Stimulated activated CD8-positive, alpha-beta memory T cell treated with anti-CD3 and anti-CD28 coated beads, Interleukin-7, amount 100 ng/mL, for 24 hours (primary cell): ENCODE data around the gene SLC49A3.
"Not testable (repeated sequence)": the region's sequence is repeated elsewhere in the genome, so short reads cannot be mapped to it uniquely, and the experiment has no call there.

Experiments
- DNase-seq: peaks from one replicate; pipeline ENCODE4 v3.0.0-alpha.2; 2020; ENCODE audit warnings: low read depth

Gene SLC49A3

DNA sequence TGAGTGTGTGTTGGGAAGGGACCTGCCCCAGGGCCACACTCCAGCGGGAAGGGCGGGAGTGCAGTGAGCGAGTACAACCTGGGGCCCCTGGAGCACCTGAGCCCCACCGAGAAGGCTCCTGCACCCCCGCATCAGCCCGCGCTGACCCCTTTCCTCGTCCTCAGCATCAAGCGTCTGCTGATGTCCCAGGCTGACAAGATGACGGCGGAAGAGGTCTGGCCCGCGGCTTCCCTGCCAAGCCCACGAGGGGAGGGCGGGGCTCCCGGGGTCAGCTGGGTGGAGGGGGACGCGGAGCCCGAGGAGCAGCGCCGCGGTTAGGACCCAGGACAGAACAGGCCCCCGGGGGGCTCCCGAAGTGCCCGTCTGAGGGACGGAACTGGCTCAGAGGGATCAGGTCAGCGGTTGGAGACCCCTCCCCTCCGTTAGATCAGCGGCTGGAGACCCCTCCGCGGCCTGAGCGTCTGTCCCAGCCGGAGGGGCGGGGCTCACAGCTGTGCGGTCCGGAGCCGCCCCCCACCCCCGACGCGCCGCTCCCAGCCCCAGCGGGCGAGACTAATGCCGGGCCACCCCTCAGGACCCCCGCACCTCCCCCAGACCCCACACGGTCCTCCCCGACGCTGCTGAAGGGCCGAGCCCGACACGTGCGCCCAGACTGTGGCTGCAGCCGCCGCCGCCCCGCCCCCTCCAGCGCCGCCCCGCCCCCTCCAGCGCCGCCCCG lies 7.9 kb downstream of the SLC49A3 start:
- no peak for DNase-seq

DNA sequence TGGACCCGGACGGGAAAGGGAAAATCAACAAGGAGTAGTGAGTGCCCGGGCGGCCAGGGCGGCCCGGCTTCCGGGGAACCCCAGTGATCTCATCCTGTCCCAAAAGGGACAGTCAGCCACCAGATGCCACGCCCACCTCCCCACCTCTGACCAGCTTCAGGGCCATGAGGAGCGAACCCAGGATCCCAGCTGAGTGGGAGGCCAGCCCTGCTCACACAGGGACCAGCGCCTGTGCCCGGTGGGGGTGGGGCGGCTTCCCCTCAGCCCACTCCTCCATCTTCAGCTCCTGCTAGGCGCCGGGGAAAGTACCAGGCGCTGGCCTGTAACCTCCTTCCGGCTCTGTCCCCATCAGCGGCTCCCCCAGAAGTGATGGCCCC lies 8.4 kb downstream of the SLC49A3 start:
- DNase-seq: no peak

DNA sequence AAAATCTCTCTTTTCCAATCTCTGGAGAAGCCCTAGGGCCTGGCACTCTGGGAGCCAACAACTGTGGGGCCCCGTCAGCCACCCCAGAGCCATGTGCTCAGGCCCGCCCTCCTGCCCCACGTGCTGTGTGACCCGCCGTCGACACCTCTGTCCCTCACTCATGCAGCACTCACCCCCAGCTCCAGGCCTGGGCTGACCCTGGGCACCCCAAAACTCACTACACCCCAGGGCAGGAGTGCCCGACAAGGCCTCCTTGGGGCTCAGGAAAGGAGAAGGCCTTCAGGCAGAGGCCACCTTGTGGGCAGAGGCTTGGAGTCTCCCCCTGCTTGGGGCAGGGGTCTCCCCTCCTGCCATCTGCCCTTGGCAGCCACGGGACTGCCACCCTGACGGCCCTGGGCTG lies 8.9 kb downstream of the SLC49A3 start:
- DNase-seq: no peak

DNA sequence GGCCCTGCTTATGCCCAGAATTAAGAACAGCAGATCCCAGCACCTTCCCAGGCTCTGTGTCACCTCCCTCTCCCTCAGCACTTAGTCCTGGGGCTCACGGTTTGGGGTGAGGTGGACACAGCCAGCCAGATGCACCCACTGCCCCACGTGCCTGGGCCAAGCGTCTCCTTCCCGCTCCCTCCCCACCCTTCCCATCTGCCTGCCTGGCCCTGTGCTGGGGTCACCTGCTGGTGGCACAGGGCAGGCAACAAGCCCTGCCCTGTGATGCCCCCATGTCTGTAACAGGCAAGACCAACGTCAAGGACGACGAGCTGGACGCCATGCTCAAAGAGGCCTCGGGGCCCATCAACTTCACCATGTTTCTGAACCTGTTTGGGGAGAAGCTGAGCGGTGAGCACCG lies 9.3 kb downstream of the SLC49A3 start:
- no peak for DNase-seq

DNA sequence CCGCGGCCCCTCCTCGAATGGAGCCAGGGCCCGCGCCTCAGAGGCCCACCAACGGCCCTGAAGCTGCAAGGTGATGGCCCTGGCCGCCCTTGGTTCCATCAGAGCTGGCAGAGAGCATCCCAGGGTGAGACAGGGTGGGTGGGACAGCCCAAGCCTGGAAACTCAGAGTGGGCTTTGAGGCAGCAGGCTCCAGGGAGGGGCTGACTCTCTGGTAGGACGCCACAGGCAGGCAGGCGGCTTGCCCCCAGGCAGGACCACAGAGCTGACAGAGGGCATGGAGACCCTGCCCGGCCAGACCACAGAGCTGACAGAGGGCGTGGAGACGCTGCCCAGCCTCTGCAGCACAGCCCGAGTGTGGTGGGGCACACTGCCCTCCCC lies 9.9 kb downstream of the SLC49A3 start:
- DNase-seq: no peak

DNA sequence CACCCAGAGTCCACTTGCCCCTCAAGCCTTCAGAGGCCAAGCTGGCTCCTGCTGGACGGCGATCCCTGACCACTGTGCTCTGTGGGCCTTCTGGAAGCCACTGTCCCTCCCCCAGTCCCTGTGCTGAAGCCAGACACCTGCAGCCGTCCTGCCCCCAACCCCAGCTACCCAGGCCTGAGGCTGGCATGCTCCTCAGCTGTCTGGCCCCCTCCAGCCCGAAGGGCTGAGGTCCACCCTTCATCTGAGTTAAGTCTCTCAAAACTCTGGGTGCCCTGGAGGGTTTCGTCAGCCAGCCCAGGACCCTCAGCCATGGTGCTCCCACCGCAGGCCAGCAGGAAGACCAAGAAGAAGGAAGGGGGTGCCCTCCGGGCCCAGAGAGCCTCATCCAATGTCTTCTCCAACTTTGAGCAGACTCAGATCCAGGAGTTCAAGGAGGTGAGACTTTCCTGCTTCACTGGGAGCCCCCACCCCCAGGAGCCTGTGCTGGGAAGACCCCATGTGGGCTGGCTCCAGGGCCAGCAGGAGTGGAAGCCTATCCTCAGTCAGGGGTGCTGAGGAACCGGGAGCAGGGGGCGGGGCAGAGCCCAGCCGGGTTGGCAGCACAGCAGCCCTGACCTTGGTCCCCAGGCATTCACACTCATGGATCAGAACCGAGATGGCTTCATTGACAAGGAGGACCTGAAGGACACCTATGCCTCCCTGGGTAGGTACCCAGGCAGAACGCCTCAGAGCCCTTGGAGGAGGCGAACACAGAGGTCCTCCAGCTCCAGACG lies 10.4 kb downstream of the SLC49A3 start:
- no peak for DNase-seq

DNA sequence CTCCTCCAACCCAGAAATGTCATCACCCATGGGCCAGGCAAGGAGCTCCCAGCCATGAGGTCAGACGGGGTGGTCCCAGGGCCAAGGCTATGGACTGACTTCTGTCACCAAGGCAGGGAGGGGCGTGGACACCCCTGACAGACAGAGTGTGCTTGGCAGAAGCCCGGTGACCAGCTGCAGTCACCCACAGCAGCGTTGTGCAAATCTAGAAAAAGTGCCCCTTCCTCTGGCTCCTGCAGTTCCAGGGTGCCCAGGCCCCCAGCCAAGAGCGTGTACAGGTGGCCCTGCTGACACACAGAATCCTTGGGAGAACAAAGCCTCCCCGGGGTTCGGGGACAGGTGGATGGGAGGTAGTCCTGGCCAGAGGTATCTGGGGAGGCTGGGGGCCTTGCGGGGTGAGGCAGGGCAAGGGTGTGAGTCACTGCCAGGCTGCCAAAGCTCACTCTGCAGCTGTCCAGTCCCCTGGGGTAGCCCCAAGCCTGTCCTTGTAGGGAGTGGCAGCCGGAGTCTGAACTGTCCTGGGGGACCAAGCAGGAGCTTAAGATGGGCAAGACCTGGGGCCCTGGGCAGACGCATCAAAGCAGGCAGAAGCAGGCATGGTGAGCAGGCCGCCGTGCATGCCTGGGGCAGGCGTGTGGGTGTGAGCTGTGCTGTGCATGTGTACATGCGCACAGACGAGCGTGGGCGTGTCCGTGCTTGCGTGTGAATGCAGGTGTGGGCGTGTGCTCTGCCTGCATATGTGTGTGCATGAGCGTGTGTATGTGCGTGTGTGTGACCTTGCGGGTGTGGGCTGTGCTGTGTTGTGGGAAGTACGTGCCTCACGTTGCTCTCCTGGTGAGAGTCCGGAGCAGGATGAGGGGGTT lies 11.3 kb downstream of the SLC49A3 start:
- no peak for DNase-seq

DNA sequence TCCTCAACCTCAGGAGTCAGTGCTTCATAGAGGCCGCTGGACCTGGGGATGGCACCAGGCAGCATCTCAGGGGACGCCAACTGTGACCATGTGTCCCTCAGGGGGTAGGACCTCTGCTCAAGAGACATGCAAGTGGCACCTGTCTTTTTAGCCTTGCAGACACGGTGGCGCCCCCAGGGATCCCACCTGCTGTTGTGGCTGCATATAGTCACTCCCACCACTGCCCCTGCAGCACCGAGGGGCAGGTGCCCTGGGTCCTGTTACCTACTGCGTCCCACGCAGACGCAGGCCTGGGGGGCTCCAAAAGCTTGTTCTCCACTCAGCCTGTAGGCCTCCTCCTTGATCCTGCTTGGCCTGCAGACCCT lies 12.1 kb downstream of the SLC49A3 start:
- DNase-seq: no peak

DNA sequence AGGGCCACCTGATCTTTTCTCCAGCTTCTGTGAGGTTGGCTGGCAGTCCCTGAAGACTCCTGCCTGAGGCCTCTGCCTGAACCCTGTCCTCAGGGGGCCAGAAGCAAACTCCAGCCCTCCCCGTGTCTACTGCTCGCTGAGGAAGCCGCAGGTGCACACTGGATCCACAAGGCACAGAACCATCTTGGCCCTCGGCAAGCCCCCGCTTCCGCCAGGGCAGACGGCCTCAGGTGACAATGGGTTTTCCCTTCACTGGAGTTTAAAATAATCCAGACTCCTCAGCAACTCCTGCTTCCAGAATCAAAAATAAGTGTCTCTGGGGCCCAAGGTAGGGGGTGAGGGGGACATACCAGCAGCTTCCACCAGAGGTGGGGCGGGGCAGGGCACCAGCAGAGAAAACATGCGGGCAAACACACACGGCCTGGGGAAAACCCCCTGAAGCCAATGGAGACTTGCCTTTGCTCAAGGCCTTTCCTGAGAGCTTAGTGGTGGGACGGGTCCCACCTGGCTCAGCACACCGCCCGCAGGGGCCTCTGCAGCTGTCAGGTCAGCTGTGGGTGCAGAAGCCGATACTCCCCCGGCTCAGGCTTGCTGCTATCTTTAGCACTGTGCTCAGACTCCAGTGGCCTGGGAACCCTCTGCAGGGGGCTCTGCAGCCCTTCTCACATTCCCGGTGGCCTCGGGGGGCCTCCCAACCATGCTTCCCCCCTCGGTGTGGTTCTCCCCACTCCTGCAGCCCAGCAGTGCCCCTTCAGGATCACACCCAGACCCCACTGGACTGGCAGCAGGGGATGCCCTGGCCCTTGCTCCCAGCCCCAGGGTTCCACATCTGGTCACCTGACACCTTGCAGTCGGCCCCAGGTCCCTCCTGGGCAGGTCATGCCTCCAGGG lies 12.7 kb downstream of the SLC49A3 start:
- no peak for DNase-seq

DNA sequence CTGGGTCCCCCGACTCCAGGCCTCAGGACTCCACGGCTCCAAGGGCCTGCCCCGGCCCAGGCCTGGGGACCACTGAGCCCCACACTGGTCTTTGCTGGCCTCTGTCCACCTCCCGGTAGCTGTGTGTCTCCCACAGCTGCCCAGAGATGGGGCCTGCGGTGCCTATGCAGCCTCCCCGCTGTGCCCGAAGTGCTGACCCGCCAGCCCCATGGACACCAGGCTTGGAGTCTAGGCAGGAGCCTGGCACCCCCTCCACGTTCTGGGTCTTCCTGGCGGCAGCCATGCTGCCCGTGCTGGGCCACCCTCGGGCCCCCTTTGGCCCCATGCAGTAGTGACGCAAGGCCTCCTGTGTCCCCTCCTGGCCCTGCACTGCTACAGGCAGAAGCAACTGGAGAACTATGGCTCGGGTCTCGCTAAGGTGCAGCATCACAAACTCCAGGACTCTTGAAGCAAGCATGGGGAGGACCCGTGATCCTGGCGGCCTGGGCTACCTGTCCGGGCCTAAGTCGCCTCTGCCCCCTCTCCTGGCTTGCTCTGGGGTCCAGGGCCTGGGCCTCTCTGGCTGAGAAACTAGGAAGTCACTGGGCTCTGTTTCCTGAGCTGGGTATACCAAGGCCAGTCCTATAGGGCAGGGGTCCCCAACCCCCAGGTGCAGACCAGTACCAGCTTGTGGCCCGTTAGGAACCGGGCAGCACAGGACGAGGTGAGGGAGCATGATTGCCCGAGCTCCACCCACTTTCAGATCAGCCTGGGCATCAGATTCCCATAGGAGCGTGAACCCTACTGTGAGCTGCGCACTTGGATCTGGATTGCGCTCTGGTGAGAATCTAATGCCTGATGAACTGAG lies 13.7 kb downstream of the SLC49A3 start:
- DNase-seq: no peak

DNA sequence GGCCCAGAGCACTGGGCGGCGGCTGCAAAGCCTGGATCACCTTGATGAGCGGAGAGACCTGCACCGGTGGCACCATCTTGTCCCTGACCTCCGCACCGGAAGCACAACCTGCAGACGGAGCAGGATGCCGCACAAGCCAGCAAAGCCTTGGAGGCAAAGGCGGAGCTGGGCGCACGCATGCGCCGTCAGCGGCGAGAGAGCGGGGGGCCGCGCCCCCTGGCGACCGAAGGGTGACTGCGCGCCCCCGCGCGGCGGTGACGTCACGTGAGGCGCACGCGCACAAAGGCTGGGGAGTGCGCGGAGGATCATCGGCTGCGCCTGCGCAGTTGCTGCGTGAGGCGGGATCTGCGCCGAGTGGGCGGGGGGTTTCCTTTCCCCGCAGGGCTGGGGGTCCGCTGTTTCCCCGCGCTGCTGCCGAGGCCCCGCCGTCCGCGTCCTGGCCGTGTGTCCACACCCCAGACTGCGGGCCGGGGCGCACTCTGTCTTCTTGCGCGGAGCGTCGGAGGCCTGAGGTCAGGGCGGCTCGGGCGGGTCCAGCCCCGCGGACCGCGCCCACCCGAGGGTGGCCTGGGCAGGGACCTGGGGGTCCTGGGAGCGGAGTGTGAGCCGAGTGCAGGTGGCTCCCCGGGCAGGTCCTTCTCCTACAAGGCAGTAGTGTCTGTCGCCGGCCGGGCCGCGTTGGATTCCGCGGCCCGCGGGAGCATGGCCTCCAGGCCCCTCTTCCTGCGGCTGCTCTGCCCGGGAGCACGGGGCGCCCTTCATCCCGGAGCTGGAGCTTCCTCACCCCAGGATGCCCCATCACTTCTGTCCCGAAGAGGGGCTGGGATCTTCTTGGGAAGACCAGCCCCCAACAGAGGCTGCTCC lies 14.5 kb downstream of the SLC49A3 start, which contains the start of the genes ATP5ME and MYL5:
ATP5ME (minus strand) TSS at position 105 of the 864 bp plus-strand sequence; CDS start at position 76, 29 bp downstream.
MYL5 (plus strand) TSS at position 371 of the 864 bp plus-strand sequence. CDS start 3,485 bp downstream, outside the sequence.
- peak; percentile 90 for DNase-seq

DNA sequence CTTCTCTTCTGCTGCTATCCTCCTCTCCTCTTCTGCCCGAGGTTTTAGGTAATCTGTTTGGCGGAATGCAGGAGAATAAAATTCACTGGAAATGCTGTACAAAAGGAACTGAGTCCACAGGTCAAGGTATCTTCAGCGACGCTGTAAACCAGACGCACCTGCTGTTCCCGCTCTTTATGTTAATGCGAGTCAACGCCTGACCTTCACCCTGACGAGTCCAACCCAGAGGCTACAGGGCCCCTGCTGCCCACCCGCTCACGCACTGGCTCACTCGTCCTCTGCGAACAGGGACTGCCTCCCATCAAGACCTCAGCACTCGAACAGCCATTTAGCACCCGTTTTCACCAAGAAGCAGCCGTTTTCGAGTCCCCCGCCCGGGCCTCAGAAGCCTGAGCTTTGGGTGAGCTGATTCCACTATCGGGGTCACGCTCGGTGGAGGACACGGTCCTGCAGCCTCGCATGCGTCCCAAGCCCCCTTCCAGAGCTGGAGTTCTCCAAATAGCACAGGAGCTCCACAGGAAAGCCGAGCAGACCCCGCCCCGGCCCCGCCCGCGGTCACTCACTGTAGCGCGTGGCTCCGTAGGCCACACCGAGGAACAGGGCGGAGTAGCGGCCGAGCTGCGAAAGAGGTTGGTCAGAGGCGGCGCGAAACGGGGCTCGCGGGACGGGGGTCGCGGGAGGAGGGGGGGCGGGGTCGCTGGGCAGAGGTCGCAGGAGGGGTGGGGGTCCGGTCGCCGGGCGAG lies 15.4 kb downstream of the SLC49A3 start:
- no peak for DNase-seq

DNA sequence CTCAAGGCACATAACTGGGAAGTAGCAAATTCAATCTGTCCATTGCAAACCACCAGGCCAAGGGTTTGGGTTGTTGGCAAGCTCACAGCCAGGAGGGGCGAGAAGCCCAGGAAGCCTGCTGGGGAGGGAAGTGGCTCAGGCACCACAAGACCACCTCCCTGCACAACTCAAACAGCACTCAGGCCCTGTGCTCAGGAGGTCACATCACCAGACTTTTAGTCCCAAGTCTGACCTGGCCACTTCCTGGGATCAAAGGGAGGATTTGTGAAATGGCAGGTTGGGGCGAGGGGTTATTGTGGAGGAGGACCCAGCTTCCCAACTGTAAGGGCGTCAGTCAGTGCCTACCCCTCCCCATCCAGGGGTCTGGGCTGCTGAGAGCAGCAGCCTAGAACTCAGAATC lies 17.2 kb downstream of the SLC49A3 start:
- no peak for DNase-seq

DNA sequence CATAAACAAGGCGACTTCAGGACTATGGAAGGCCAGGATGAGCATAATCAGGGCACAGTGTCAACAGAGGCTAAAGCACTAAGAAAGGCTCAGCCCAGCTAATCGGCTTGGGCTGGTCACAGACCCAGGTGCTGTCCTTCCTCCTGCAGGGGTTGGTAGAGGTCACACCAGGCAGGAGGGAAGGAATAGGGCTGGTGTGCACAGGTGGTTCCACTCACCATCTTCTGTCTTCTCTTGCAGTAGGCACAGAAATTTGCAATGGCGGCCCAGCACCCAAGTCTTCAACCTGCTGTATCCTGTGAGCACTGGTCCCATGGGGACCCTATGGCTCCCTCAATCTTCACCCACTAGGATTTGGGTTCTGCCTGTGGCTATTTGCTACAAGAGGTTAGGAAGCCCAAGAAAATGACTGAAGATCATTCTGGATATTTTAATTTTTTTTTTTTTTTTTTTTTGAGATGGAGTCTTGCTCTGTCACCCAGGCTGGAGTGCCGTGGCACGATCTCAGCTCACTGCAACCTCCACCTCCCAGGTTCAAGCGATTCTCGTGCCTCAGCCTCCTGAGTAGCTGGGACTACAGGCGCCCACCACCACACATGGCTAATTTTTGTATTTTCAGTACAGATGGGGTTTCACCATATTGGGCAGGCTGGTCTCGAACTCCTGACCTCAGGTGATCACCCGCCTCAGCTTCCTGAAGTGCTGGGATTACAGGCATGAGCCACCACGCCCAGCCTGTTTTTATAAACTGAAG lies 19.0 kb downstream of the SLC49A3 start:
- not testable (repeated sequence) for DNase-seq

DNA sequence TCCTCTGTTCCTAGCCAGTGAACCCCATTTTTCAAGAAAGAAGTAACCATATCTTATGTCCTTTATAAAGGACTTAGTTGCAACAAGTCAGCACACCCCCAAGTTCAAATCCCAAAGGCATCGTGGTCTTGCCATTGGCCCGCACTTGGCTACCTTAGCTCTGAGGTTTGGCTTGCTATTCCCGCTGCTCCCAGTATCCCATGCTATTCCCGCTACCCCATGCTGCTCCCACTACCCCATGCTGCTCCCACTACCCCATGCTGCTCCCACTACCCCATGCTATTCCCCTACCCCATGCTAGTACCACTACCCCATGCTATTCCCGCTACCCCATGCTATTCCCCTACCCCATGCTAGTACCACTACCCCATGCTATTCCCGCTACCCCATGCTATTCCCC lies 20.7 kb downstream of the SLC49A3 start:
- not testable (repeated sequence) for DNase-seq

DNA sequence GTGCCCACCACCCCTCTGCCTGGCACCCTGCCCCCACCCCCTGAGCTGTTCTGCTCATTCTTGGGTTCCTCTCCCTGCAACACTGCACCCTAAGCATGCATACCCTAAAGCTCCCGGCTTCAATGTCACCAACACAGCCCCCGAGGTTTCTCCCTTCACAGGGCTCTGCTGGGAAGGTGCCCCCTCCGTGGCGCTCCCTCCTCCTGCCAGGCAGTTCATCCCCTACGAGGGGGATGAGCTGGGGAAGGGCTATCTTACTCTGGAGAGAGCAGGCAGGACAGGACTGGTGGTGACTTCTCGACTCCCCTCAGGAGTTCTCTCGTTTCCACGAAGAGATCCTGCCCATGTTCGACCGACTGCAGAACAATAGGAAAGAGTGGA lies 21.4 kb downstream of the SLC49A3 start:
- DNase-seq: no peak

DNA sequence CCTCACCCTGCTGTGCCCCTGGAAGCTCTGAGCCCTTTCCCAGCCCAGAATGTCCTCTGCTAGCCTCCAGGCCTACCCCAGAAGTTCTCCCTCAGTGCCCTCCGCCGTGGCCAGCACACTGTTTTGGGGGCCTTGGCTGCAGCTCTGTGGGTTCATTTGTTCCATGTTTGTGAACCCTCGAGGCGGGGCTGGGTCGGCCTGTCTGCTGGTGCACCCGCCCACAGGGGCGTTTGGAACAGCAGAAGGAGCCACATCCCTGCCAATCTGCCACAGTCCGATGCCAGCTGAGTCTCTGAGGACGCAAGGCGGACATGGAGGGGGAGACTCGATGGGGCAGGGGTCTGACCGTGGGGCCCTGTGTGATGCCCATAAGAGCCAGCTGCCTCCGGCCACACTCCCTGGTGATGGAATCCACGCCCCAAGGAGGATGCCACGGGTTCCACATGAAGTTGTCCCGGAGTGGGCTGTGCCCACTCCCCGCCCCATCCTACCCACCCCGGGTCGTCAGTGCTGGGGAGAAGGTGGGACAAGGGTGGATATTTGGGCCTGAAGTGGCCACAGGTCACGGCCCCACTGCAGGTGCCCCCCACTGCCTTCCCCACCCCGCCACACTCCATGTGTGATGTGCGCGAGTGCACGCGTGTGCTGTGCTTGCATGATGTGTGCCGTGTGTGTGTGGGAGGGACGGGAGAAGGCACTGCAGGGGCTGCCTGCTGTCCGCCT lies 22.0 kb downstream of the SLC49A3 start:
- DNase-seq: no peak

DNA sequence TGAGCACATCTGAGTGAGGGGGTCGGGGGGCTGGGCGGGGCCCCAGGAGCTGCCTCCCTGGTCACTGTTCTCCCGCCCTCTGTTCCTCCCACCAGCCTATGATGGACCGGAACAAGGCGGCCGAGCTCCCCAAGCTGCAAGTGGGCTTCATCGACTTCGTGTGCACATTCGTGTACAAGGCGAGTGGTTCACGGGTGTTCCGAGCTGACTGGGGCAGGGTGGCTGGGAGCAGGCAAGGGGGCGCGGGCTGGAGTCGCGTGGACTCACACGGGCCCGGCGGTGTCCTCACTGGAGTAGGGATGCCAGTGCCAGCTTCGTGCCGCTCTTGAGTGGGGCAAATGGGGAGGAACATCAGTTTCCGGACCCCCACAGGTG lies 22.5 kb downstream of the SLC49A3 start:
- DNase-seq: no peak
